Measurements from ENCODE around the gene UPK2.

UPK2 gene

GRCh38 chr11:118913411-118914125 is 42.5 kb upstream of the UPK2 start:
- H2BK120ac ChIP-seq (ENCODE audit: low read depth, low read length) = peak overlapping the region; percentile 14
- no peaks in the 10 kb centered on the region for H3K9me3 ChIP-seq (replicated peaks in 1 of 2; ENCODE audit: control insufficient read depth in 2 of 2, insufficient read depth in 1 of 2, low read depth in 1 of 2, low read length in 2 of 2)
- H3K27me3 ChIP-seq (ENCODE audit: control insufficient read depth in 3 of 3, insufficient read depth in 3 of 3, low read depth in 1 of 3, low read length in 3 of 3) = no peaks in the 10 kb centered on the region
- peak overlapping the region; percentile 27 for H2BK12ac ChIP-seq (ENCODE audit: low read length)
- H3K9ac ChIP-seq (ENCODE audit: low read depth, low read length, poor library complexity) = no peak overlapping the region
- H3K36me3 ChIP-seq (replicated peaks in 1 of 2; ENCODE audit: control insufficient read depth in 2 of 2, insufficient read depth in 2 of 2, low read length in 2 of 2) = no peaks in the 10 kb centered on the region
- no peak overlapping the region for H3K23ac ChIP-seq (ENCODE audit: low read depth, low read length, poor library complexity)
- H2AFZ ChIP-seq (ENCODE audit: low read length) = no peak overlapping the region
- H3K79me1 ChIP-seq (ENCODE audit: low read depth, low read length) = peaks cover 9% of the 10 kb centered on the region
- H3K27ac ChIP-seq (replicated peaks; ENCODE audit: low read length) = peak overlapping the region; percentile 35
- no peak overlapping the region for H3K4me3 ChIP-seq (ENCODE audit: low read length in 2 of 2)
- DNase-seq (ENCODE audit: low spot score) = no peak
- peak overlapping the region; percentile 83 for H3K18ac ChIP-seq (ENCODE audit: low read length)
- no peak overlapping the region for H3K4ac ChIP-seq (ENCODE audit: low read length)
- H3K4me1 ChIP-seq (ENCODE audit: control insufficient read depth in 2 of 2, insufficient read depth in 1 of 2, low read depth in 1 of 2, low read length in 2 of 2) = peaks cover 72% of the 10 kb centered on the region in 2 donors
- peak overlapping the region; percentile 26 for H3K4me2 ChIP-seq (ENCODE audit: insufficient read depth, low read length, poor library complexity, severe bottlenecking)
- H2BK15ac ChIP-seq (ENCODE audit: low read length) = peak overlapping the region; percentile 11
- no peak overlapping the region for H4K8ac ChIP-seq (ENCODE audit: low read depth, low read length)
- H2BK5ac ChIP-seq (ENCODE audit: low read length) = peak overlapping the region; percentile 25
- no peak overlapping the region for H4K91ac ChIP-seq (ENCODE audit: low read depth, low read length, poor library complexity)
- no CpG with 5 or more reads among the region's 9 CpGs for WGBS, 2 donors (ENCODE audit: extremely low coverage in 2 of 2, insufficient read length in 2 of 2, insufficient replicate concordance in 1 of 2)
- H2AK5ac ChIP-seq (ENCODE audit: low read depth, low read length) = peak overlapping the region; percentile 82
- no peak overlapping the region for H3K14ac ChIP-seq (ENCODE audit: low read length)

GRCh38 chr11:118914178-118914918 is 41.8 kb upstream of the UPK2 start:
- no peak overlapping the region for H4K8ac ChIP-seq (ENCODE audit: low read depth, low read length)
- peak overlapping the region; percentile 47 for H3K4me2 ChIP-seq (ENCODE audit: insufficient read depth, low read length, poor library complexity, severe bottlenecking)
- H3K23ac ChIP-seq (ENCODE audit: low read depth, low read length, poor library complexity) = peak overlapping the region; percentile 22
- peaks cover 72 to 73% of the 10 kb centered on the region in 2 donors for H3K4me1 ChIP-seq (ENCODE audit: control insufficient read depth in 2 of 2, insufficient read depth in 1 of 2, low read depth in 1 of 2, low read length in 2 of 2)
- H2BK5ac ChIP-seq (ENCODE audit: low read length) = peak overlapping the region; percentile 25
- H4K91ac ChIP-seq (ENCODE audit: low read depth, low read length, poor library complexity) = no peak overlapping the region
- no peaks in the 10 kb centered on the region for H3K36me3 ChIP-seq (replicated peaks in 1 of 2; ENCODE audit: control insufficient read depth in 2 of 2, insufficient read depth in 2 of 2, low read length in 2 of 2)
- peak overlapping the region; percentile 50 for H3K18ac ChIP-seq (ENCODE audit: low read length)
- H3K14ac ChIP-seq (ENCODE audit: low read length) = no peak overlapping the region
- peak overlapping the region; percentile 11 for H2BK15ac ChIP-seq (ENCODE audit: low read length)
- no peaks in the 10 kb centered on the region for H3K9me3 ChIP-seq (replicated peaks in 1 of 2; ENCODE audit: control insufficient read depth in 2 of 2, insufficient read depth in 1 of 2, low read depth in 1 of 2, low read length in 2 of 2)
- no peak overlapping the region for H2BK120ac ChIP-seq (ENCODE audit: low read depth, low read length)
- H3K79me1 ChIP-seq (ENCODE audit: low read depth, low read length) = peaks cover 9% of the 10 kb centered on the region
- H3K27ac ChIP-seq (replicated peaks; ENCODE audit: low read length) = peak overlapping the region; percentile 35
- no peak for DNase-seq (ENCODE audit: low spot score)
- H3K4me3 ChIP-seq (ENCODE audit: low read length in 2 of 2) = no peak overlapping the region
- peak overlapping the region; percentile 82 for H2AK5ac ChIP-seq (ENCODE audit: low read depth, low read length)
- peak overlapping the region; percentile 77 for H3K4ac ChIP-seq (ENCODE audit: low read length)
- no peaks in the 10 kb centered on the region for H3K27me3 ChIP-seq (ENCODE audit: control insufficient read depth in 3 of 3, insufficient read depth in 3 of 3, low read depth in 1 of 3, low read length in 3 of 3)
- no peak overlapping the region for H2AFZ ChIP-seq (ENCODE audit: low read length)
- no CpG with 5 or more reads among the region's 15 CpGs for WGBS, 2 donors (ENCODE audit: extremely low coverage in 2 of 2, insufficient read length in 2 of 2, insufficient replicate concordance in 1 of 2)
- H3K9ac ChIP-seq (ENCODE audit: low read depth, low read length, poor library complexity) = peak overlapping the region; percentile 71
- H2BK12ac ChIP-seq (ENCODE audit: low read length) = peak overlapping the region; percentile 59

- no peak overlapping the region for H3K9ac ChIP-seq (ENCODE audit: low read depth, low read length, poor library complexity)
- no peak overlapping the region for H2BK120ac ChIP-seq (ENCODE audit: low read depth, low read length)
- H2BK5ac ChIP-seq (ENCODE audit: low read length) = peak overlapping the region; percentile 33
- H3K27ac ChIP-seq (replicated peaks; ENCODE audit: low read length) = no peak overlapping the region
- H3K14ac ChIP-seq (ENCODE audit: low read length) = no peak overlapping the region
- DNase-seq (ENCODE audit: low spot score) = no peak
- H3K23ac ChIP-seq (ENCODE audit: low read depth, low read length, poor library complexity) = no peak overlapping the region
- H3K4me2 ChIP-seq (ENCODE audit: insufficient read depth, low read length, poor library complexity, severe bottlenecking) = no peak overlapping the region
- peaks cover 11% of the 10 kb centered on the region for H3K79me1 ChIP-seq (ENCODE audit: low read depth, low read length)
- no peak overlapping the region for H4K91ac ChIP-seq (ENCODE audit: low read depth, low read length, poor library complexity)
- H2BK12ac ChIP-seq (ENCODE audit: low read length) = no peak overlapping the region
- WGBS, 2 donors (ENCODE audit: extremely low coverage in 2 of 2, insufficient read length in 2 of 2, insufficient replicate concordance in 1 of 2) = no CpG with 5 or more reads among the region's 4 CpGs
- no peak overlapping the region for H2AFZ ChIP-seq (ENCODE audit: low read length)
- H2AK5ac ChIP-seq (ENCODE audit: low read depth, low read length) = peak overlapping the region; percentile 49
- H3K4ac ChIP-seq (ENCODE audit: low read length) = no peak overlapping the region
- H3K4me3 ChIP-seq (ENCODE audit: low read length in 2 of 2) = no peak overlapping the region
- H3K9me3 ChIP-seq (replicated peaks in 1 of 2; ENCODE audit: control insufficient read depth in 2 of 2, insufficient read depth in 1 of 2, low read depth in 1 of 2, low read length in 2 of 2) = no peaks in the 10 kb centered on the region
- no peaks in the 10 kb centered on the region for H3K36me3 ChIP-seq (replicated peaks in 1 of 2; ENCODE audit: control insufficient read depth in 2 of 2, insufficient read depth in 2 of 2, low read length in 2 of 2)
- peak overlapping the region; percentile 18 for H2BK15ac ChIP-seq (ENCODE audit: low read length)
- H3K18ac ChIP-seq (ENCODE audit: low read length) = no peak overlapping the region
- H3K27me3 ChIP-seq (ENCODE audit: control insufficient read depth in 3 of 3, insufficient read depth in 3 of 3, low read depth in 1 of 3, low read length in 3 of 3) = no peaks in the 10 kb centered on the region
- H4K8ac ChIP-seq (ENCODE audit: low read depth, low read length) = no peak overlapping the region
- peaks cover 72 to 74% of the 10 kb centered on the region in 2 donors for H3K4me1 ChIP-seq (ENCODE audit: control insufficient read depth in 2 of 2, insufficient read depth in 1 of 2, low read depth in 1 of 2, low read length in 2 of 2)
These were observed 41.1 kb upstream of the UPK2 start for GRCh38 chr11:118914987-118915386.

- H4K8ac ChIP-seq (ENCODE audit: low read depth, low read length) = no peak overlapping the region
- no peaks in the 10 kb centered on the region for H3K9me3 ChIP-seq (replicated peaks in 1 of 2; ENCODE audit: control insufficient read depth in 2 of 2, insufficient read depth in 1 of 2, low read depth in 1 of 2, low read length in 2 of 2)
- H2AK5ac ChIP-seq (ENCODE audit: low read depth, low read length) = peak overlapping the region; percentile 49
- no peak overlapping the region for H3K4me2 ChIP-seq (ENCODE audit: insufficient read depth, low read length, poor library complexity, severe bottlenecking)
- no peak overlapping the region for H2AFZ ChIP-seq (ENCODE audit: low read length)
- peak overlapping the region; percentile 33 for H2BK5ac ChIP-seq (ENCODE audit: low read length)
- peaks cover 74 to 76% of the 10 kb centered on the region in 2 donors for H3K4me1 ChIP-seq (ENCODE audit: control insufficient read depth in 2 of 2, insufficient read depth in 1 of 2, low read depth in 1 of 2, low read length in 2 of 2)
- WGBS, 2 donors (ENCODE audit: extremely low coverage in 2 of 2, insufficient read length in 2 of 2, insufficient replicate concordance in 1 of 2) = no CpG with 5 or more reads among the region's 2 CpGs
- peak overlapping the region; percentile 24 for H3K9ac ChIP-seq (ENCODE audit: low read depth, low read length, poor library complexity)
- peaks cover 11% of the 10 kb centered on the region for H3K79me1 ChIP-seq (ENCODE audit: low read depth, low read length)
- H2BK120ac ChIP-seq (ENCODE audit: low read depth, low read length) = no peak overlapping the region
- no peaks in the 10 kb centered on the region for H3K27me3 ChIP-seq (ENCODE audit: control insufficient read depth in 3 of 3, insufficient read depth in 3 of 3, low read depth in 1 of 3, low read length in 3 of 3)
- H3K23ac ChIP-seq (ENCODE audit: low read depth, low read length, poor library complexity) = no peak overlapping the region
- H3K18ac ChIP-seq (ENCODE audit: low read length) = peak overlapping the region; percentile 71
- no peak overlapping the region for H3K14ac ChIP-seq (ENCODE audit: low read length)
- no peak overlapping the region for H3K4ac ChIP-seq (ENCODE audit: low read length)
- H3K4me3 ChIP-seq (ENCODE audit: low read length in 2 of 2) = no peak overlapping the region
- DNase-seq (ENCODE audit: low spot score) = no peak
- no peak overlapping the region for H4K91ac ChIP-seq (ENCODE audit: low read depth, low read length, poor library complexity)
- no peak overlapping the region for H3K27ac ChIP-seq (replicated peaks; ENCODE audit: low read length)
- no peaks in the 10 kb centered on the region for H3K36me3 ChIP-seq (replicated peaks in 1 of 2; ENCODE audit: control insufficient read depth in 2 of 2, insufficient read depth in 2 of 2, low read length in 2 of 2)
- no peak overlapping the region for H2BK12ac ChIP-seq (ENCODE audit: low read length)
- peak overlapping the region; percentile 18 for H2BK15ac ChIP-seq (ENCODE audit: low read length)
These were observed 40.7 kb upstream of the UPK2 start for GRCh38 chr11:118915396-118915795.
